NT2/D1 (cell line): ENCODE results near the gene ITFG1.

Experiments
- DNase-seq: peaks from one replicate; pipeline ENCODE4 v3.0.0-alpha.2; 2011; ENCODE audit warnings: low read depth, low spot score
- H3K27me3 ChIP-seq: 2 replicates; pipeline ENCODE4 v1.6.0; 2011; ENCODE audit warnings: mild to moderate bottlenecking; ENCODE audit not compliant: insufficient read length, insufficient read depth
- H3K36me3 ChIP-seq: 2 replicates; pipeline ENCODE4 v1.6.1; 2011; ENCODE audit warnings: mild to moderate bottlenecking, low read length, mixed read lengths; ENCODE audit not compliant: insufficient read depth, insufficient read length
- H3K4me1 ChIP-seq: 2 replicates; pipeline ENCODE4 v1.5.1; 2011; ENCODE audit not compliant: insufficient read depth, insufficient read length
- H3K4me3 ChIP-seq: 2 replicates; pipeline ENCODE4 v1.5.1; 2011; ENCODE audit warnings: low read depth; ENCODE audit not compliant: insufficient read length
- H3K9ac ChIP-seq: 2 replicates; pipeline ENCODE4 v1.6.0; 2011; ENCODE audit warnings: low read depth; ENCODE audit not compliant: insufficient read length
- H3K9me3 ChIP-seq: 2 replicates; pipeline ENCODE4 v1.5.1; 2011; ENCODE audit warnings: mild to moderate bottlenecking, low read length; ENCODE audit not compliant: insufficient read depth
- SUZ12 ChIP-seq: IDR thresholded peaks from 2 replicates; pipeline ENCODE4 v1.6.1; 2011; ENCODE audit not compliant: insufficient read length, insufficient read depth; ENCODE audit errors: extremely low read depth
- YY1 ChIP-seq: IDR thresholded peaks from 2 replicates; pipeline ENCODE4 v1.6.1; 2011; ENCODE audit not compliant: insufficient read length, insufficient read depth
- ZNF274 ChIP-seq: IDR thresholded peaks from 2 replicates; pipeline ENCODE4 v1.6.1; 2011; ENCODE audit warnings: mild to moderate bottlenecking, low read depth, low read length

The ITFG1 gene

DNA sequence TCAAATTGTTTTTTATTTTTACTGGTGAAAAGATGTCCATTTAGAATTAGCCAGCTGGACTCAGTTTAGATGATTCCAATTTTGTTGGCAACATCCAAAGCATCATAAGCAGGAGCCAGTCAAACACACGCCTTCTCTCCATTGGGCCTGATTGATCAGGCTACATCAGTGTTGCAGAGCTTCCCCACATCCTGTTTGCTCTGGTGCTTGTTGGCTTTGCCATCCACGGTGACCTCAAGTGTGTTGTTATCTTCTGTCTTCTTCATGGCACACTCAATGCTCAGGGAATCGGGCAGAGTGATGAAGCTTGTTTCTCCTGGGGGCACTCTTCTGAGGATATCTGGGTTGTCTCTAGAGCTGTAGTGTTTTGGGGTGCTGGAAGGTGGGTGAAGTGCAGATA, 310.8 kb downstream of the ITFG1 start:
- Histone ChIP-seq H3K4me1 (no peaks in the 10 kb centered on the region), H3K27me3 (peaks cover 9% of the 10 kb centered on the region), H3K36me3 (no peaks in the 10 kb centered on the region), H3K9ac (no peak overlapping the region), H3K4me3 (no peak overlapping the region), H3K9me3 (peaks cover 20% of the 10 kb centered on the region; the same call in 1 of the 2 replicates)
- TF ChIP-seq YY1 (no peak), SUZ12 (no peak), ZNF274 (no peak)
- no peak for DNase-seq

- peak overlapping the region; percentile 65 for H3K4me3 ChIP-seq
- H3K9ac ChIP-seq: peak overlapping the region; percentile 86
- no peak for DNase-seq
These were observed 316.3 kb downstream of the ITFG1 start for GRCh38 chr16:47144559-47144877.

GRCh38 chr16:47143677-47144558, 316.9 kb downstream of the ITFG1 start, which contains the start of gene NETO2:
Gene NETO2, minus strand, starts transcription at chr16:47143945. Its CDS starts 333 bp downstream, at chr16:47143612.
- peaks cover 2% of the 10 kb centered on the region for H3K36me3 ChIP-seq
- H3K27me3 ChIP-seq: peaks cover 23% of the 10 kb centered on the region
- no peaks in the 10 kb centered on the region for H3K4me1 ChIP-seq
- TF ChIP-seq SUZ12: no peak
- TF ChIP-seq ZNF274: no peak
- TF ChIP-seq YY1: no peak
- peaks cover 27% of the 10 kb centered on the region for H3K9me3 ChIP-seq
- peak within 1 kb of the TSS; percentile 72 for H3K4me3 ChIP-seq
- peak; percentile 72 for DNase-seq
- H3K9ac ChIP-seq: peak within 1 kb of the TSS; percentile 86

More at GRCh38 chr16:47144559-47144877, 316.3 kb downstream of the ITFG1 start:
- Histone ChIP-seq H3K27me3 (peaks cover 23% of the 10 kb centered on the region), H3K9me3 (peaks cover 27% of the 10 kb centered on the region), H3K36me3 (peaks cover 2% of the 10 kb centered on the region), H3K4me1 (no peaks in the 10 kb centered on the region)
- no peak for TF ChIP-seq ZNF274
- no peak for TF ChIP-seq SUZ12
- TF ChIP-seq YY1: no peak

DNA sequence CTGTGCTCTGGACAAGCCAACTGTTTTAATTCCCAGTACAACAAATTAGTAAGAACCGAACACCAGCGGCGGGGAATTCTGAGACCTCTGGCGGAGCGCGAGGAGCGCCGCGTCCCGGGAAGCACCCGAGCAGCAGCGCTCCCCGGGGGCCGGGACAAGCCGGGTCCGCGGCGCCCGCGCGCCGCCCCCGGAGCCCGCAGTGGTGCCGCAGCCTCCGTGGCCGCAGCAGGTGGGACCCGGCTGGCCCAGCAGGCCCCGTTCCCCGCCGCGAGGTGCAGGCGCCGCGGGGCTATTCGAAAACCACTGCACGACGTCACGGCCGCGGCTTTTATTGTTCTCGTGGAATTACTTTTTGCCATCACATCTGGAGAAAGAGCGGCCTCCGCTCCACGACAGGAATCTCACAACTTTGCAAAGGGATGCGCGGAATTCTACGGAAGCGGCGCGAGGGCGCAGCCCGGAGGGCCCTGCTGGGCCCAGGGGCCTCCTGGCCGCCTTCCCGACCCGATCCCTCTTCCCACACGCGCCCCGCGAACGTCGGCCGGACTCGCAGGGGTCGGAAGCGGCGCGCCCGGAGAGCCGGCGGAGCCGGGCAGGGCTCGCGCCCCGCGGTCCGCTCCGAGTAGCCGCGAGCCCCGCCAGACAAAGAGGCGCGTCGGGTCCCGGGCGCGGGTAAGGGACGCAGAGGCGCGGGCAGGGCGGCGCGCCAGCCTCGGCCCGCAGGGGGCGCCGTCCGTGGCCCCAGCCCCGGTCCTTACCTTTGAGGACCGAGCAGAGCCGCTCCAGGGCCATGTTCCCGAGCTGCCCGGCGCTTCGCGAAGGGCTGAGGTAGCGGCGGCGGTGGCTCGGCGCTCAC, 317.8 kb downstream of the ITFG1 start:
- peaks cover 2% of the 10 kb centered on the region for H3K36me3 ChIP-seq
- H3K9me3 ChIP-seq: peaks cover 27% of the 10 kb centered on the region
- H3K4me3 ChIP-seq: peak overlapping the region; percentile 72
- peak; percentile 60 for DNase-seq
- H3K27me3 ChIP-seq: peaks cover 23% of the 10 kb centered on the region
- TF ChIP-seq SUZ12: no peak
- TF ChIP-seq ZNF274: no peak
- TF ChIP-seq YY1: no peak
- no peaks in the 10 kb centered on the region for H3K4me1 ChIP-seq
- peak overlapping the region; percentile 86 for H3K9ac ChIP-seq

DNA sequence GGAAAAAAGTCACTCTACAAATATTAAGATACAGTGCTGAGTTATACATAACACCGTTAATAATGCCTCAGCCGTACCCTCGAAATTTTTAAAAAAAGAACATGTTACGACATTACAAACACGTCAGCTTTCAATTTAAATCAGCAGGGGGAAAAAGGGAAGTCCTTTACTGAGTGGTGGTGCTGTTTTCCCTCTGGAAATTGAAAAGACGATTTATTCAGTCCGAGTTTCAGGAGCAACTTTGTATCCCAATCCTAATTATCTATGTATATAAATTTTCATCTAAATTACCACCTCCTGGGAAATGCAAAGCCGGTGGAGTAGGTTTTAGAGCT, 318.4 kb downstream of the ITFG1 start:
- DNase-seq: no peak
- peaks cover 27% of the 10 kb centered on the region for H3K9me3 ChIP-seq
- H3K4me3 ChIP-seq: peak overlapping the region; percentile 72
- H3K36me3 ChIP-seq: peaks cover 2% of the 10 kb centered on the region
- H3K9ac ChIP-seq: peak overlapping the region; percentile 86
- no peak for TF ChIP-seq YY1
- no peak for TF ChIP-seq SUZ12
- TF ChIP-seq ZNF274: no peak
- peaks cover 23% of the 10 kb centered on the region for H3K27me3 ChIP-seq
- H3K4me1 ChIP-seq: no peaks in the 10 kb centered on the region

DNA sequence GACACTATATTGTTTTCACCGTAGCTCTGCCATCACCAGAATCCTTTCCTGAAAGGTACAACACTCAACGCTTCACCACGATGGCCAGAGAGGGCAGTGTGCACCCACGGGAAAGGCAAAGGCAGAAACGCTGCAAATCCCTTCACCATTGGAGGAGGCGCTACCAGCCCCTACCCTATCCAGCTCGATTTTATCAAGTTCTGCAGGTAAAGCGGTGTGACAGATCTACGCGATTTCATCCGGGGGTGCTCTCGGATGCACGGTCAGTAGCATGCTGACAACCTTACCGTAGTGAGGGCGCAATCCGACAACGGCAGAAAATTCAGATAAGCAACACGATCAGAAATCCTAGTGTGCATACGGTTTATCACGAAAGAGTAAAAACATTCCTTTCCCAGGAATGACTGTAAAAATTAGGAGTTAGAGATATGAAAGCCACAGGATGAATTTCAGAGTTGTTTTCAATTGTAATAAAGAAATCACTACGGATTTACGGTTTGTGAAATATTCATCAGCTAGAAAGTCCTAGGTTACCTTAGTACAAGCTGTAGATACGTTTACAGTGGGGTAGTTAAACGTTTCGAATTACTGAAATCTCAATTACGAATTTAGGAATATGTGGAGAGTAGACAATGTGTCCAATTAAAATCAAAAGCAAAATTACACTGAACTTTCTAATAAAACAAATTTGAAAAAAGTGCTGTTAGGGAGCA, 318.9 kb downstream of the ITFG1 start:
- no peak for TF ChIP-seq SUZ12
- no peak for TF ChIP-seq ZNF274
- no peak for TF ChIP-seq YY1
- Histone ChIP-seq H3K9ac (peak overlapping the region; percentile 86), H3K4me1 (no peaks in the 10 kb centered on the region), H3K9me3 (peaks cover 27% of the 10 kb centered on the region), H3K4me3 (peak overlapping the region; percentile 72), H3K27me3 (peaks cover 23% of the 10 kb centered on the region), H3K36me3 (peaks cover 2% of the 10 kb centered on the region)
- DNase-seq: peak; percentile 89
